Tibial nerve (tissue), 4 donors: ENCODE data around the gene RPS6KL1. TPM values are rescaled to one million over a fixed set of nuclear protein-coding genes. Genes with fewer than 3 reads are reported as not detected.
"Not testable (repeated sequence)": the region's sequence is repeated elsewhere in the genome, so short reads cannot be mapped to it uniquely, and the experiment has no call there.

Experiments
- DNase-seq, 2 donors: peaks; one replicate each; pipeline ENCODE4 v3.0.0-alpha.2; 2019; ENCODE audit warnings: low spot score in 2 of 2
- H3K27ac ChIP-seq, 4 donors: fragments of 200-600 bp; sonication (generic) in 3 of 4; one replicate each; pipeline ENCODE4 v1.5.1; 2017 to 2019; ENCODE audit warnings: mild to moderate bottlenecking in 1 of 4
- H3K27me3 ChIP-seq, 2 donors: fragments of 200-600 bp; sonication (generic) in 1 of 2; one replicate each; pipeline versions ENCODE4 v1.5.1 to v1.6.0; 2017 to 2019
- H3K36me3 ChIP-seq, 3 donors: fragments of 200-600 bp; sonication (generic); one replicate each; pipeline ENCODE4 v1.5.1; 2018 to 2019
- H3K4me1 ChIP-seq, 4 donors: fragments of 200-600 bp; sonication (generic) in 3 of 4; one replicate each; pipeline ENCODE4 v1.5.1; 2017 to 2019
- H3K4me3 ChIP-seq, 4 donors: fragments of 200-600 bp; sonication (generic) in 3 of 4; one replicate each; pipeline ENCODE4 v1.5.1; 2017 to 2019; ENCODE audit warnings: mild to moderate bottlenecking in 1 of 4, moderate library complexity in 1 of 4
- H3K9me3 ChIP-seq, 4 donors: fragments of 200-600 bp; sonication (generic) in 3 of 4; one replicate each; pipeline ENCODE4 v1.5.1; 2017 to 2019
- EP300 ChIP-seq, 2 donors: sonication (generic); formaldehyde crosslinking; IDR thresholded peaks; one replicate each; pipeline ENCODE4 v1.6.1; 2017; ENCODE audit warnings: antibody characterized with exemption in 2 of 2, mild to moderate bottlenecking in 1 of 2
- POLR2A ChIP-seq, 2 donors: fragments of 450-650 bp; IDR thresholded peaks; one replicate each; pipeline ENCODE4 v1.6.1; 2017; ENCODE audit warnings: antibody characterized with exemption in 2 of 2, mild to moderate bottlenecking in 2 of 2, moderate library complexity in 2 of 2
- WGBS, 2 donors: methylation state at CpG; one replicate each; pipeline ENCODE4 v1.1.5; 2018; 5-methylcytosine and 5-hydroxymethylcytosine counted together
- total RNA-seq, 4 donors: library from RNA; depleted of rRNA; stranded (reverse); fragments of >200 nt; gene quantifications; one replicate each; pipeline ENCODE4 v1.1.0, GENCODE V29; 2016
- TF ChIP-seq, protein P1 (sequence below), 5 experiments: fragments of 200-600 bp in 3 of 5; fragments of 450-650 bp in 2 of 5; sonication (generic) in 3 of 5; IDR thresholded peaks; one replicate each; pipeline ENCODE4 v1.5.1; 2016 to 2019; ENCODE audit warnings: antibody characterized with exemption in 5 of 5, mild to moderate bottlenecking in 3 of 5, moderate library complexity in 2 of 5

The RPS6KL1 gene
- total RNA-seq, 4 donors from 2014 or later: 2.0 to 20.7 (median 7.7) TPM

DNA sequence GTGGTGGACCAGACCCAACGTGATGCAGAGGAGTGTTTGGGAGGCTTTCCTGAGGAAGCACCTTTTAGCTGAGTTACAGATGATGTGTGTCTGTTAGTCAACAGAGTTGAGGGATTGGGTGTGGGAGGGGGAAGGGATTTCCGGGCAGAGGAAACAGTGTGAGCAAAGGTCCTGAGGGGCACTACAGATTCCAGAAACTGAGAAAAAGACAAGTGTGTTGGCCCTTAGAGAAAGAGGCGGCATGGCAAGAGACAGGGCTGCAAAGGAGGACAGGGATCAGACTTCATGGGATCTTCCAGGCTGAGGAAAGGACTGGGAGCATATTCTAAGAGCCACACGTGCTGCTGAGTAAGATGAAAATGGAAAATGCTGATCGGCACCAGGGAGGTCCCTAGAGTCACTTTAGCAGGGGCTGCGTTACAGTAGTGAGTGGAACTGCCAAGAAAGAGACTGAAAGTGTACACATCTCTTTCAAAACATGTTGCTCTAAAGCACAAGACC is 9.4 kb upstream of the RPS6KL1 start:
- peak in 1 of 2 donors; percentile 75 for TF ChIP-seq EP300 (IDR thresholded peaks at IDR 0.05)
- TF ChIP-seq POLR2A (IDR thresholded peaks at IDR 0.05): no peak
- TF ChIP-seq, protein P1, sequence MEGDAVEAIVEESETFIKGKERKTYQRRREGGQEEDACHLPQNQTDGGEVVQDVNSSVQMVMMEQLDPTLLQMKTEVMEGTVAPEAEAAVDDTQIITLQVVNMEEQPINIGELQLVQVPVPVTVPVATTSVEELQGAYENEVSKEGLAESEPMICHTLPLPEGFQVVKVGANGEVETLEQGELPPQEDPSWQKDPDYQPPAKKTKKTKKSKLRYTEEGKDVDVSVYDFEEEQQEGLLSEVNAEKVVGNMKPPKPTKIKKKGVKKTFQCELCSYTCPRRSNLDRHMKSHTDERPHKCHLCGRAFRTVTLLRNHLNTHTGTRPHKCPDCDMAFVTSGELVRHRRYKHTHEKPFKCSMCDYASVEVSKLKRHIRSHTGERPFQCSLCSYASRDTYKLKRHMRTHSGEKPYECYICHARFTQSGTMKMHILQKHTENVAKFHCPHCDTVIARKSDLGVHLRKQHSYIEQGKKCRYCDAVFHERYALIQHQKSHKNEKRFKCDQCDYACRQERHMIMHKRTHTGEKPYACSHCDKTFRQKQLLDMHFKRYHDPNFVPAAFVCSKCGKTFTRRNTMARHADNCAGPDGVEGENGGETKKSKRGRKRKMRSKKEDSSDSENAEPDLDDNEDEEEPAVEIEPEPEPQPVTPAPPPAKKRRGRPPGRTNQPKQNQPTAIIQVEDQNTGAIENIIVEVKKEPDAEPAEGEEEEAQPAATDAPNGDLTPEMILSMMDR (IDR thresholded peaks at IDR 0.05): no peak
- Histone ChIP-seq H3K27me3 (no peaks in the 10 kb centered on the region), H3K4me3 (no peak overlapping the region), H3K4me1 (peaks cover 0 to 31% (median 15%) of the 10 kb centered on the region in 4 donors), H3K9me3 (no peaks in the 10 kb centered on the region), H3K36me3 (no peaks in the 10 kb centered on the region), H3K27ac (peak overlapping the region in 2 of 4 donors; percentile 62 to 70)
- 12 to 13% methylated on average over 6 of the region's 6 CpGs for WGBS, 2 donors
- peak in 1 of 2 donors; percentile 65 for DNase-seq

DNA sequence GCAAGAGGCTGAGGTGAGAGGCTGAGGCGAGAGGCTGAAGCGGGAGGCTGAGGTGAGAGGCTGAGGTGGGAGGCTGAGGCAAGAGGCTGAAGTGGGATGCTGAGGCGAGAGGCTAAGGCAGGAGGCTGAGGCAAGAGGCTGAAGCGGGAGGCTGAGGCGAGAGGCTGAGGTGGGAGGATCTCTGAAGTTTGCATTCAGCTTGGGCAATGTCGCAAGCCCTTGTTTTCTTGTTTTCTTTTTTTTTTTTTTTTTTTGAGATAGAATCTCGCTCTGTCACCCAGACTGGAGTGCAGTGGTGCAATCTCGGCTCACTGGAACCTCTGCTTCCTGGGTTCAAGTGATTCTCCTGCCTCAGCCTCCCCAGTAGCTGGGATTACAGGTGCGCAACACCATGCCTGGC is 8.7 kb upstream of the RPS6KL1 start:
- H3K9me3 ChIP-seq, H3K4me3 ChIP-seq, DNase-seq, H3K27ac ChIP-seq, H3K27me3 ChIP-seq, H3K36me3 ChIP-seq: not testable (repeated sequence)
- peaks cover 0 to 31% (median 15%) of the 10 kb centered on the region in 4 donors for H3K4me1 ChIP-seq
- 80 to 86% methylated on average over 9 of the region's 9 CpGs for WGBS, 2 donors

DNA sequence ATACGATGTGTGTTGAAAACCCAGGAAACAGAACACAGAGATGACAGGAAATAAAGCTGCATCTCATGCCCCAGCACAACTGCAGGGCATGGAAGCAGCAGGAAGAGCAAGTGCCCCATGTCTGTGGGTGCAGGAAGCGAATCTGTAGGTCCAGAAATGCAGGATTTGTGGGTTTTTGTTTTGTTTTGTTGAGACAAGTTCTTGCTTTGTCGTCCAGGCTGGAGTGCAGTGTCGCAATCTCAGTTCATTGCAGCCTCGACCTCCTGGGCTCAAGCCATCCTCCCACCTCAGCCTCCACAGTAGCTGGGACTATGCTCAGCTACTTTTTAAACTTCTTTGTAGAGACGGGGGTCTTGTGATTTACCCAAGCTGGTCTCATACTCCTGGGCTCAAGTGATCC is 6.2 kb upstream of the RPS6KL1 start:
- TF ChIP-seq, protein P1 (IDR thresholded peaks at IDR 0.05): no peak
- no peak for TF ChIP-seq EP300 (IDR thresholded peaks at IDR 0.05)
- TF ChIP-seq POLR2A (IDR thresholded peaks at IDR 0.05): no peak
- DNase-seq: no peak
- 64 to 66% methylated on average over 6 of the region's 6 CpGs for WGBS, 2 donors
- Histone ChIP-seq H3K4me1 (peaks cover 0 to 19% (median 8%) of the 10 kb centered on the region in 4 donors), H3K4me3 (no peak overlapping the region), H3K36me3 (no peaks in the 10 kb centered on the region), H3K27me3 (no peaks in the 10 kb centered on the region), H3K27ac (no peak overlapping the region), H3K9me3 (no peaks in the 10 kb centered on the region)

DNA sequence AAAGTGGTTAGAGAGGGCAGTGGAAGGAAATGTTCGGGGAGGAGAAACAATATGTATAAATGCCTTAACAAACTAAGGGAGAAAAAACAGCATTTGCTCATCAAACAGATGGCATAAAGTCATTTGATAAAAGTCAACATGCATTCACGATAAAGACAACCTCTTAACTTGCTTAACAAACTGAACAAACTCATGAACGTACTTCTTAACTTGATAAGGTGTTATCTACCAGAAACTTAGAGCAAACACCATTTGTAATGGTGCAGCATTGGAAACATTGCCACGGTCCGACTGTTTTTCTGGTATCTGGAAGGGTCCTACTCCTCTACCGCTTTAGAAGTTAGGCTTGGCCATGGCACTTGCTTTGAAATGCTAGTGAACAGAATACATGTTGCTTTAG is 4.2 kb upstream of the RPS6KL1 start:
- H3K4me1 ChIP-seq: peaks cover 0 to 17% (median 7%) of the 10 kb centered on the region in 4 donors
- no peaks in the 10 kb centered on the region for H3K9me3 ChIP-seq
- TF ChIP-seq, protein P1 (IDR thresholded peaks at IDR 0.05): no peak
- no peak for TF ChIP-seq EP300 (IDR thresholded peaks at IDR 0.05)
- TF ChIP-seq POLR2A (IDR thresholded peaks at IDR 0.05): no peak
- WGBS, 2 donors: 82 to 86% methylated on average over 6 of the region's 6 CpGs
- no peak for DNase-seq
- no peaks in the 10 kb centered on the region for H3K27me3 ChIP-seq
- H3K36me3 ChIP-seq: no peaks in the 10 kb centered on the region
- H3K4me3 ChIP-seq: no peak overlapping the region
- no peak overlapping the region for H3K27ac ChIP-seq

DNA sequence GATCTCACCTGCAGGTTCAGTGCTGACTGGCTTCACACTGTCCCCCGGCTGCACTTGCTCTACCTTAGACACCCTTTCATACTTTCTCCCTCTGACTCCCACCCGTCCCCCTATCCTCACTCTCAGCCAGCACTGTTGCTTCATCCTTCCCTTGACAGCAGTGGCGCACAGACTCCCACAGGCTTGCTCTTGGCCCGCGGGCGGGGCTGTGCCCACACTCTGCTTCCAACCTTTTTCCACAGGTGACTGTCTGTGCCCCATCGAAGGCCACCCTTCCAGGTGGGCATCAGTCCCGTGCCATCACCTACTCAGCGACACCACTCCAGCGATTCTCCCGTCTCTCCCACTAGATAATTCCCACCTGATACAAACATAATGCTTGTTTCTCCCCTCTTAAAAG is 1.0 kb upstream of the RPS6KL1 start:
- no peaks in the 10 kb centered on the region for H3K27me3 ChIP-seq
- DNase-seq: no peak
- H3K9me3 ChIP-seq: no peaks in the 10 kb centered on the region
- 89 to 92% methylated on average over 11 of the region's 11 CpGs for WGBS, 2 donors
- H3K36me3 ChIP-seq: no peaks in the 10 kb centered on the region
- no peak for TF ChIP-seq EP300 (IDR thresholded peaks at IDR 0.05)
- TF ChIP-seq, protein P1 (IDR thresholded peaks at IDR 0.05): no peak
- no peak for TF ChIP-seq POLR2A (IDR thresholded peaks at IDR 0.05)
- H3K4me1 ChIP-seq: peaks cover 0 to 14% (median 6%) of the 10 kb centered on the region in 4 donors
- no peak overlapping the region for H3K27ac ChIP-seq
- H3K4me3 ChIP-seq: no peak overlapping the region
